Mucosa of descending colon (tissue), 3 donors: ENCODE data around the gene TRPM1. TPM values are rescaled to one million over a fixed set of nuclear protein-coding genes. Genes with fewer than 3 reads are reported as not detected.
A peak's percentile ranks its signal among the peaks of the same experiment; 100 is the strongest.

Source experiments
- ATAC-seq: fragments of 200-7000 bp; cut with Tn5 transposase; one replicate; pipeline ENCODE4 v1.9.1; 2020; ENCODE audit warnings: mild to moderate bottlenecking, moderate library complexity
- DNase-seq, 3 donors: peaks; one replicate each; pipeline ENCODE4 v3.0.0-alpha.2; 2020
- H3K36me3 ChIP-seq: fragments of 200-600 bp; one replicate; pipeline ENCODE4 v1.8.0; 2021; ENCODE audit warnings: low read depth, mild to moderate bottlenecking
- H3K4me1 ChIP-seq: fragments of 200-600 bp; one replicate; pipeline ENCODE4 v1.8.0; 2021; ENCODE audit warnings: low read depth, mild to moderate bottlenecking
- H3K4me3 ChIP-seq: fragments of 200-600 bp; one replicate; pipeline ENCODE4 v1.8.0; 2021; ENCODE audit warnings: mild to moderate bottlenecking
- H3K9me3 ChIP-seq: fragments of 200-600 bp; one replicate; pipeline ENCODE4 v1.8.0; 2021; ENCODE audit warnings: mild to moderate bottlenecking
- intact Hi-C, 2 donors: fragments of 100-400 bp; cut with DNase I in 1 of 2; cut with micrococcal nuclease in 1 of 2; formaldehyde crosslinking; loops; one replicate each; pipeline versions ENCODE4 v1.11.0 to v1.11.1; 2022; cut with DNase I, micrococcal nuclease
- total RNA-seq, 3 donors: library from RNA; stranded (reverse); fragmentation: NEBNext Ultra II Directional in 2 of 3; extraction: Animal tissue kit (Norgen Biotek cat#: 25700) in 2 of 3; gene quantifications; one replicate each; pipeline versions ENCODE4 v1.2.1 to v1.2.4, GENCODE V29; 2021 to 2023
- TF ChIP-seq, protein P1 (sequence below): fragments of 200-600 bp; IDR thresholded peaks from one replicate; pipeline ENCODE4 v1.8.0; 2022; ENCODE audit warnings: antibody characterized with exemption, mild to moderate bottlenecking
- donor health status: DM: no; HTN: no; CAD: no; lungs with moderate emphysema.
- donor health status: DM: no; HTN: no; CAD: no.
- donor health status: DM: no; HTN: yes; CAD: no.

Gene TRPM1
- total RNA-seq, 3 donors from 2014 or later, result not detected

- H3K4me1 ChIP-seq, result no peaks in the 10 kb centered on the region
- DNase-seq, result no peak
- H3K4me3 ChIP-seq, result no peak overlapping the region
- intact Hi-C loops, result no loop called here
- ATAC-seq, result no peak
- TF ChIP-seq, protein P1, sequence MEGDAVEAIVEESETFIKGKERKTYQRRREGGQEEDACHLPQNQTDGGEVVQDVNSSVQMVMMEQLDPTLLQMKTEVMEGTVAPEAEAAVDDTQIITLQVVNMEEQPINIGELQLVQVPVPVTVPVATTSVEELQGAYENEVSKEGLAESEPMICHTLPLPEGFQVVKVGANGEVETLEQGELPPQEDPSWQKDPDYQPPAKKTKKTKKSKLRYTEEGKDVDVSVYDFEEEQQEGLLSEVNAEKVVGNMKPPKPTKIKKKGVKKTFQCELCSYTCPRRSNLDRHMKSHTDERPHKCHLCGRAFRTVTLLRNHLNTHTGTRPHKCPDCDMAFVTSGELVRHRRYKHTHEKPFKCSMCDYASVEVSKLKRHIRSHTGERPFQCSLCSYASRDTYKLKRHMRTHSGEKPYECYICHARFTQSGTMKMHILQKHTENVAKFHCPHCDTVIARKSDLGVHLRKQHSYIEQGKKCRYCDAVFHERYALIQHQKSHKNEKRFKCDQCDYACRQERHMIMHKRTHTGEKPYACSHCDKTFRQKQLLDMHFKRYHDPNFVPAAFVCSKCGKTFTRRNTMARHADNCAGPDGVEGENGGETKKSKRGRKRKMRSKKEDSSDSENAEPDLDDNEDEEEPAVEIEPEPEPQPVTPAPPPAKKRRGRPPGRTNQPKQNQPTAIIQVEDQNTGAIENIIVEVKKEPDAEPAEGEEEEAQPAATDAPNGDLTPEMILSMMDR, result no peak
- no peaks in the 10 kb centered on the region for H3K36me3 ChIP-seq
- H3K9me3 ChIP-seq, result no peaks in the 10 kb centered on the region
Measured at GRCh38 chr15:31032961-31033371, 68.6 kb downstream of the TRPM1 start.

DNA sequence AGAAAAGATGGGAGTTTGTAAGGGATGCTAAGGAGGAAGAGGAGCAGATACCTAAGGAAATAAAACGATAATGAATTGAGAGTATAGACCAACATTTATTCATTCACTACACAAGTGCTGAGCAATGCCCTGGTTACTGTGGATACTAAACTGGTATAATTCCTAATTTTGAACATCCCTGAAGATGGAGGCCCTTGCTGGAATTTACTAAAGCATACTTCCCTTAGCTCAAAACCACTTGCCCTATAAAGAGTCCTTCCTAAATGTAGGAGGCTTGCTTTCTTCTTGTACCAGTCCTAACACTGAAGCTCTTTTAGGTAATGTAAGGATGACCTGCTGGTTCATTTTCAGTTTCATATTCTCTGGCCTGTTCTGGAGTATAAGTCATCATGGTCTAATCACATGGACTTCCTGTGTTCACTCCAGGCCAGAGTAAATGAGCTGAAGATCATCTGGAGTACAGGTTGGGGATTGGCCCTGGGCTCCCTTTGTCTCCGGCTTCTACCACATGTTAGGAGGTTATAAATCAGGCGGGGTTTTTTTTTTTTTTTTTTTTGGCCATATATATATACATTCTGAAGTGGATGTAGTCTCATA is 70.0 kb downstream of the TRPM1 start:
- ATAC-seq (peak; percentile 77), DNase-seq (no peak)

DNA sequence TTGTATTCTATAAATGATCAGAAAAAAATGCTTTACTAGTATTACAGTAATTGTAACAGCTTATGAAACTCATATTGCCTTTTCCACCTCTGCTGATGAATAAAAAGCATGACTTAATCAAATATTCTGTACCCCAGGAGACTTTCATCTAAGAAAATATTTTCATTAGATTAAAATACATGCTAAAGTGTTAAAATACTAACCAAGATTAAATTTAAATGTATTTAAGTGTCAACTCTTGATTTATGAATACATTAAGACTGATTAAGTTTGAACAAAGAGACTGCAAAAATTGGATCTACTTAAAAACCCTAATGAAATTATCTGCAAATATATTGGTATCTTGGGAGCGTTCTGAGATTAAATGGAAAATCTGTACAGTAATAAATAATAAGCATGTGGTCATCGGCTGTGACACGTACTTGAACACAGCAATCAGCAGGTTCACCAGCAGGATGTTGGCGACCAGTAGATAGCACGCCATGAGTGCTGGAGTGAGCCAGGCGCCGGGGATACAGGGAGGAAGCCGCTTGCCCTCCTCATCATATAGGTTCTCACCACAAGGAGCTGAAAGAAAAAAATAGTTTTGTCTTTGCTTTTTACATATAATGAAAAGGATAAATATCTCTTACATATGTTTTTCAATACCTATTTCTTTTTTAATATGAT is 73.5 kb downstream of the TRPM1 start:
- H3K36me3 ChIP-seq, result no peaks in the 10 kb centered on the region
- TF ChIP-seq, protein P1, result no peak
- no peak overlapping the region for H3K4me3 ChIP-seq
- no peak for ATAC-seq
- no peaks in the 10 kb centered on the region for H3K9me3 ChIP-seq
- peaks cover 5% of the 10 kb centered on the region for H3K4me1 ChIP-seq
- intact Hi-C loops, result no loop called here
- no peak for DNase-seq

More for the DNA sequence above, 70.0 kb downstream of the TRPM1 start:
- no peaks in the 10 kb centered on the region for H3K36me3 ChIP-seq
- no peaks in the 10 kb centered on the region for H3K9me3 ChIP-seq
- H3K4me3 ChIP-seq, result no peak overlapping the region
- TF ChIP-seq, protein P1, result no peak
- intact Hi-C loops, result no loop called here
- no peaks in the 10 kb centered on the region for H3K4me1 ChIP-seq

DNA sequence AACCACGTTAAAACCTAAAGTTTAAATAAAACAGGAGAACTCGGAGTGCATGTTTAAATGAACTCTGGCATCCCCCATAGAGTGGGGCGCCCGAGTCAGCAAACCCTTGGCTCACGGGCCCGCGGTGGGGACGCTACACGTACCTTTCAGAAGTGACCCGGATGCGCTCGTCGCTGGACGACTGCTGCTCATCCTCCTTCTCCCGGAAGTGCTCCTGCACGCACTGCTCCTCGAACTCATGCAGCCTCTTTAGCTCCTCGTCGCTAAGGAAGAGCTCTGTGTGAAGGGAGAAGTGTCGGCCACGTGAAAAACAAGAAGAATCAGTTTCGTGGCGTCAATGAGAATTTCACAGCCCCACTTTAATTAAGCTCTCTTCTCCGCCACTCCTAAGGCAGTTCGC is 75.5 kb downstream of the TRPM1 start:
- intact Hi-C loops, result no loop called here

GRCh38 chr15:31024979-31025378 is 76.5 kb downstream of the TRPM1 start:
- Histone ChIP-seq H3K4me3 (no peak overlapping the region), H3K36me3 (no peaks in the 10 kb centered on the region), H3K9me3 (no peaks in the 10 kb centered on the region), H3K4me1 (peaks cover 5% of the 10 kb centered on the region)
- peak; percentile 89 for ATAC-seq
- TF ChIP-seq, protein P1, result no peak
- intact Hi-C loops, result no loop called here
- no peak for DNase-seq

More for the DNA sequence above, 75.5 kb downstream of the TRPM1 start:
- H3K4me1 ChIP-seq, result peaks cover 5% of the 10 kb centered on the region
- H3K36me3 ChIP-seq, result no peaks in the 10 kb centered on the region
- no peaks in the 10 kb centered on the region for H3K9me3 ChIP-seq
- no peak for DNase-seq
- H3K4me3 ChIP-seq, result no peak overlapping the region
- TF ChIP-seq, protein P1, result no peak
- no peak for ATAC-seq
